ENCODE measurements around the gene MTHFD1L. TPM values are rescaled to one million over a fixed set of nuclear protein-coding genes. Genes with fewer than 3 reads are reported as not detected.
"Not testable (repeated sequence)": the region's sequence is repeated elsewhere in the genome, so short reads cannot be mapped to it uniquely, and the experiment has no call there.

MTHFD1L gene
- total RNA-seq, 3 donors from 2014 or later = 3.5 to 15.1 (median 11.0) TPM

GRCh38 chr6:151127133-151127798, 261.8 kb downstream of the MTHFD1L start:
- intact Hi-C loops (cut with DNase I; ENCODE audit: low total_unique reads); H3K4me1 ChIP-seq; H3K9me3 ChIP-seq; H3K36me3 ChIP-seq; DNase-seq (ENCODE audit: low spot score in 2 of 2); H3K4me3 ChIP-seq; H3K27me3 ChIP-seq; H3K27ac ChIP-seq: not testable (repeated sequence)

DNA sequence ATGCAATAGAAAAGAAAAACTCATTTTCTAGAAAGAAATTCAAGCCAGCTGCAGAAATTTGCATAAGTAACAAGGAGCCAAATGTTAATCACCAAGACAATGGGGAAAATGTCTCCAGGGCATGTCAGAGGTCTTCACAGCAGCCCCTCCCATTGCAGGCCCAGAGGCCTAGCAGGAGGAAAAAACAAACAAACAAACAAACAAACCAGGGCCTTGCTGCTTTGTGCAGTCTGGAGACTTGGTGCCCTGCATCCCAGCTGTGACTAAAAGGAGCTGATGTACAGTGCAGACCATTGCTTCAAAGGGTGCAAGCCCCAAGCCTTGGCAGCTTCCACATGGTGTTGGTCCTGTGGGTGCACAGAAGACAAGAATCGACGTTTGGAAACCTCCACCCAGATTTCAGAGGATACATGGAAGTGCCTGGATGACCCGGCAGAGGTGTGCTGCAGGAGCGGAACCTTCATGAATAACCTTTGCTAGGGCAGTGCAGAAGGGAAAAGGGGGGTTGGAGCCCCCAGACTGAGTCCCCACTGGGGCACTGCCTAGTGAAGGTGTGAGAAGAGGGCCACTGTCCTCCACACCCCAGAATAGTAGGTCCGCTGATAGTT, 263.4 kb downstream of the MTHFD1L start:
- no peaks in the 10 kb centered on the region for H3K27me3 ChIP-seq
- no peak overlapping the region for H3K27ac ChIP-seq
- intact Hi-C loops (cut with DNase I; ENCODE audit: low total_unique reads) = no loop called here
- no peak for DNase-seq (ENCODE audit: low spot score in 2 of 2)
- no peak overlapping the region for H3K4me3 ChIP-seq
- H3K36me3 ChIP-seq = no peaks in the 10 kb centered on the region
- TF ChIP-seq CTCF (IDR thresholded peaks at IDR 0.05) (no peak), POLR2AphosphoS5 (IDR thresholded peaks at IDR 0.05) (no peak), POLR2A (IDR thresholded peaks at IDR 0.05) (no peak)
- H3K9me3 ChIP-seq = no peaks in the 10 kb centered on the region
- H3K4me1 ChIP-seq = no peaks in the 10 kb centered on the region

- Histone ChIP-seq H3K27ac (no peak overlapping the region), H3K36me3 (no peaks in the 10 kb centered on the region), H3K27me3 (no peaks in the 10 kb centered on the region), H3K9me3 (peaks cover 0 to 6% of the 10 kb centered on the region in 2 donors), H3K4me3 (no peak overlapping the region), H3K4me1 (no peaks in the 10 kb centered on the region)
- intact Hi-C loops (cut with DNase I; ENCODE audit: low total_unique reads) = no loop called here
- no peak for DNase-seq (ENCODE audit: low spot score in 2 of 2)
- TF ChIP-seq POLR2AphosphoS5 (IDR thresholded peaks at IDR 0.05) (no peak), CTCF (IDR thresholded peaks at IDR 0.05) (no peak), POLR2A (IDR thresholded peaks at IDR 0.05) (no peak)
Measured at GRCh38 chr6:151130329-151130728, 264.8 kb downstream of the MTHFD1L start.

DNA sequence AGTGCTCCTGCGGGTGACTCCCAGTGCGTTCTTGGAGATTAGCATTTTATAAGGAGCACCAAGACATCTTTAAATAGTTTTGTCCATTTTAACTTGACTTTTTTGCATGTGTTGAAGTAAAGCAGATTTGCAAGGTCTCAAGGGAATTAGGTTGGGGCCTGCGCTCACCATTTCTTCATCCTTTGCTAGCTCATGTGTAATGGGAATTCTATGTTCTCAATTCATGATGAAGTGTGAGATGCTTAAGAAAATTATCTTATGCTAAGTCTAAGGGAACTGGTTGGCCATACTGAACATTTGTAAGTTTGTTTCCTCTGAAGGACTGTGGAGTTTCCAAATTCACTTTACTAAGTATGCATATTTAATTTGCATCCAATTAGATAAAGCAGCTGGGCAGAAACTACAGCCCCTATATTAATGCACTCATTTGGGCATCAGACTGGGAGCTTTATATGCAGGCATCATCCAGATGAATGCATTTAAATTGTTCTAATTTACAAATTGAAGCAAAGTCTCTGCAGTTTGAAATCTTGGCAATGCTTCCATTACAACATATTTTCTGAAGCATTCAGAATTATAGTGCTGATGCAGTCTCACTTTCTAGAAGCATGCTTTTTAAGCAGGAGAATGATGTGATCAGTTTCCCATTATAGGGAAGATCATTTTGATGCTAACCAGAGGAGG, 266.0 kb downstream of the MTHFD1L start:
- H3K36me3 ChIP-seq = no peaks in the 10 kb centered on the region
- no peak overlapping the region for H3K27ac ChIP-seq
- no peaks in the 10 kb centered on the region for H3K4me1 ChIP-seq
- H3K9me3 ChIP-seq = peaks cover 0 to 6% of the 10 kb centered on the region in 2 donors
- no peak overlapping the region for H3K4me3 ChIP-seq
- no peak for DNase-seq (ENCODE audit: low spot score in 2 of 2)
- TF ChIP-seq POLR2AphosphoS5 (IDR thresholded peaks at IDR 0.05) (no peak), CTCF (IDR thresholded peaks at IDR 0.05) (no peak), POLR2A (IDR thresholded peaks at IDR 0.05) (no peak)
- intact Hi-C loops (cut with DNase I; ENCODE audit: low total_unique reads) = no loop called here
- H3K27me3 ChIP-seq = no peaks in the 10 kb centered on the region

- no peaks in the 10 kb centered on the region for H3K4me1 ChIP-seq
- intact Hi-C loops (cut with DNase I; ENCODE audit: low total_unique reads) = no loop called here
- DNase-seq (ENCODE audit: low spot score in 2 of 2) = no peak
- no peaks in the 10 kb centered on the region for H3K36me3 ChIP-seq
- H3K27ac ChIP-seq = no peak overlapping the region
- H3K9me3 ChIP-seq = peaks cover 0 to 6% of the 10 kb centered on the region in 2 donors
- H3K4me3 ChIP-seq = no peak overlapping the region
- TF ChIP-seq POLR2AphosphoS5 (IDR thresholded peaks at IDR 0.05) (no peak), CTCF (IDR thresholded peaks at IDR 0.05) (no peak), POLR2A (IDR thresholded peaks at IDR 0.05) (no peak)
- no peaks in the 10 kb centered on the region for H3K27me3 ChIP-seq
Measured at GRCh38 chr6:151136141-151136755, 270.7 kb downstream of the MTHFD1L start.
